HepG2 (cell line): Measurements from ENCODE around the gene RPAP2. TPM values are rescaled to one million over a fixed set of nuclear protein-coding genes. Genes with fewer than 3 reads are reported as not detected.

Experiments used
- ATAC-seq: fragments of 200-7000 bp; cut with Tn5 transposase; 3 replicates; pipeline ENCODE4 v1.9.1; 2020; ENCODE audit warnings: mild to moderate bottlenecking, moderate library complexity
- BruUV-seq: library from RNA; stranded (reverse); fragments of 400-500 nt; replicated peaks from 2 replicates; lab custom pipeline; 2021; lab: Mats Ljungman, UMichigan
- CTCF ChIA-PET: fragments of 300-600 bp; formaldehyde crosslinking; extraction: SDS; loops from one replicate; lab custom pipeline; 2021; ENCODE audit warnings: low total read pairs, inconsistent platforms, low intra/inter-chr PET ratio; lab: Yijun Ruan, JAX
- POLR2A ChIA-PET: fragments of 350-600 bp; sonication (Branson Sonifier 250); formaldehyde crosslinking; loops from one replicate; lab custom pipeline; 2020; ENCODE audit warnings: antibody characterized with exemption, inconsistent platforms; lab: Yijun Ruan, JAX
- DNase-seq: peaks from one replicate; pipeline ENCODE4 v3.0.0-alpha.2; 2015; ENCODE audit warnings: low spot score
- FAIRE-seq: peaks from 3 replicates; lab custom pipeline; 2011; peaks lifted over from hg19 to GRCh38; lab: Jason Lieb, UNC
- H2AFZ ChIP-seq: one replicate; pipeline ENCODE4 v1.6.1; 2011; ENCODE audit warnings: low read length, inconsistent platforms
- H3K27ac ChIP-seq: fragments of 300-600 bp; 3 replicates; pipeline ENCODE4 v1.8.0; 2011; ENCODE audit warnings: mixed run types, mild to moderate bottlenecking, mixed read lengths, low read length, inconsistent platforms; ENCODE audit not compliant: insufficient read depth; ENCODE audit errors: extremely low read length
- H3K27me3 ChIP-seq, 2 experiments: fragments of 200-600 bp in 1 of 2; 2 replicates in 1 of 2; 3 replicates in 1 of 2; pipeline versions ENCODE4 v1.6.0 to v1.8.0; 2011; ENCODE audit warnings: low read length in 2 of 2, mild to moderate bottlenecking in 2 of 2, moderate library complexity in 2 of 2, inconsistent platforms in 1 of 2; ENCODE audit not compliant: insufficient read depth in 2 of 2, control insufficient read depth in 1 of 2
- H3K36me3 ChIP-seq, 2 experiments: fragments of 200-600 bp in 1 of 2; replicated peaks in 1 of 2; 2 replicates in 1 of 2; 3 replicates in 1 of 2; pipeline versions ENCODE4 v1.5.1 to v1.8.0; 2011; ENCODE audit warnings: low read length in 2 of 2, inconsistent platforms in 1 of 2; ENCODE audit not compliant: insufficient read depth in 2 of 2, control insufficient read depth in 1 of 2
- H3K4me1 ChIP-seq: 2 replicates; pipeline ENCODE4 v1.5.1; 2012; ENCODE audit warnings: low read length, inconsistent platforms; ENCODE audit not compliant: insufficient read depth
- H3K4me2 ChIP-seq: 2 replicates; pipeline ENCODE4 v1.6.0; 2011; ENCODE audit warnings: low read depth, low read length, inconsistent platforms
- H3K4me3 ChIP-seq, 3 experiments: fragments of 200-600 bp in 1 of 3; sonication (generic), shearing (Covaris generic) in 1 of 3; replicated peaks in 1 of 3; 2 replicates each; pipeline ENCODE4 v1.5.1; 2011 to 2016; ENCODE audit warnings: low read length in 3 of 3, inconsistent platforms in 2 of 3, low read depth in 2 of 3, mild to moderate bottlenecking in 2 of 3, control low read depth in 1 of 3, mixed read lengths in 1 of 3; ENCODE audit not compliant: insufficient read depth in 1 of 3
- H3K79me2 ChIP-seq: one replicate; pipeline ENCODE4 v1.6.1; 2011; ENCODE audit warnings: low read length, inconsistent platforms; ENCODE audit not compliant: insufficient read depth
- H3K9ac ChIP-seq: 2 replicates; pipeline ENCODE4 v1.6.0; 2011; ENCODE audit warnings: mild to moderate bottlenecking, low read depth, low read length, inconsistent platforms; ENCODE audit not compliant: insufficient read depth
- H3K9me3 ChIP-seq: 2 replicates; pipeline ENCODE4 v1.5.1; 2012; ENCODE audit warnings: mild to moderate bottlenecking, low read length
- H4K20me1 ChIP-seq: 2 replicates; pipeline ENCODE4 v1.6.0; 2011; ENCODE audit warnings: inconsistent platforms, mild to moderate bottlenecking, low read length, moderate library complexity; ENCODE audit not compliant: insufficient read depth
- KDM2A ChIP-seq: sonication (generic); formaldehyde crosslinking; IDR thresholded peaks from 2 replicates; pipeline ENCODE4 v1.4.0; 2020; ENCODE audit warnings: low read depth, missing genetic modification reagents, borderline replicate concordance
- NFIC ChIP-seq: IDR thresholded peaks from 2 replicates; pipeline ENCODE4 v1.6.1; 2012; ENCODE audit warnings: mild to moderate bottlenecking, low read length, inconsistent platforms
- TARDBP ChIP-seq: sonication (generic); formaldehyde crosslinking; IDR thresholded peaks from 2 replicates; pipeline ENCODE4 v1.8.0; 2022; ENCODE audit warnings: mild to moderate bottlenecking, missing genetic modification reagents
- ZNF20 ChIP-seq: sonication (generic); formaldehyde crosslinking; IDR thresholded peaks from 2 replicates; pipeline ENCODE4 v1.4.0; 2020; ENCODE audit warnings: mild to moderate bottlenecking, moderate library complexity, missing genetic modification reagents
- ZNF567 ChIP-seq: sonication (generic); formaldehyde crosslinking; IDR thresholded peaks from 2 replicates; pipeline ENCODE4 v1.8.1; 2023; ENCODE audit warnings: mild to moderate bottlenecking, missing genetic modification reagents, borderline replicate concordance
- WGBS: methylation state at CpG from one replicate; pipeline ENCODE4 v1.1.6; 2017; ENCODE audit warnings: low lambda C conversion rate; 5-methylcytosine and 5-hydroxymethylcytosine counted together
- in situ Hi-C: cut with HindIII; loops from 2 replicates; pipeline ENCODE4 v1.10.0; 2017; ENCODE audit warnings: low pct_unique_long_range_greater_than_20kb; ENCODE audit not compliant: extremely low pct_ligation_motif_present
- intact Hi-C: fragments of 100-400 bp; cut with micrococcal nuclease; formaldehyde crosslinking; loops from one replicate; pipeline ENCODE4 v1.10.0; 2022; ENCODE audit not compliant: unreplicated experiment
- polyA plus RNA-seq, 8 experiments: library from polyadenylated mRNA; depleted of rRNA in 3 of 8; stranded (reverse) in 7 of 8; unstranded in 1 of 8; fragments of >200 nt; fragmentation: Illumina TruSeq in 4 of 8; extraction: Trizol in 4 of 8; gene quantifications; 2 replicates each; pipeline versions ENCODE4 v1.2.1 to v1.2.3, GENCODE V29; 2011 to 2016; ENCODE audit warnings: low read depth in 4 of 8, missing spikeins in 1 of 8, mixed read lengths in 1 of 8; ENCODE audit not compliant: insufficient read depth in 1 of 8
- total RNA-seq, 5 experiments: library from RNA; depleted of rRNA; stranded (reverse); fragments of >200 nt; fragmentation: Illumina TruSeq; extraction: Trizol; gene quantifications; 2 replicates each; pipeline ENCODE4 v1.2.3, GENCODE V29; 2016; ENCODE audit warnings: low read depth in 1 of 5
- TF ChIP-seq, protein P1 (sequence below): sonication (generic); formaldehyde crosslinking; IDR thresholded peaks from 2 replicates; pipeline ENCODE4; 2020; ENCODE audit warnings: missing genetic modification reagents, mild to moderate bottlenecking, borderline replicate concordance
- TF ChIP-seq, protein P2 (sequence below): sonication (generic); formaldehyde crosslinking; IDR thresholded peaks from one replicate; pipeline ENCODE4 v1.5.1; 2020; ENCODE audit warnings: mild to moderate bottlenecking, missing genetic modification reagents; ENCODE audit errors: not compliant biosample characterization

The RPAP2 gene
- total and polyA plus RNA-seq, 2 of the 13 experiments (the other 11 are each of a cell fraction or from before 2014, with no cell fraction given), result 10.0 to 34.8 TPM

DNA sequence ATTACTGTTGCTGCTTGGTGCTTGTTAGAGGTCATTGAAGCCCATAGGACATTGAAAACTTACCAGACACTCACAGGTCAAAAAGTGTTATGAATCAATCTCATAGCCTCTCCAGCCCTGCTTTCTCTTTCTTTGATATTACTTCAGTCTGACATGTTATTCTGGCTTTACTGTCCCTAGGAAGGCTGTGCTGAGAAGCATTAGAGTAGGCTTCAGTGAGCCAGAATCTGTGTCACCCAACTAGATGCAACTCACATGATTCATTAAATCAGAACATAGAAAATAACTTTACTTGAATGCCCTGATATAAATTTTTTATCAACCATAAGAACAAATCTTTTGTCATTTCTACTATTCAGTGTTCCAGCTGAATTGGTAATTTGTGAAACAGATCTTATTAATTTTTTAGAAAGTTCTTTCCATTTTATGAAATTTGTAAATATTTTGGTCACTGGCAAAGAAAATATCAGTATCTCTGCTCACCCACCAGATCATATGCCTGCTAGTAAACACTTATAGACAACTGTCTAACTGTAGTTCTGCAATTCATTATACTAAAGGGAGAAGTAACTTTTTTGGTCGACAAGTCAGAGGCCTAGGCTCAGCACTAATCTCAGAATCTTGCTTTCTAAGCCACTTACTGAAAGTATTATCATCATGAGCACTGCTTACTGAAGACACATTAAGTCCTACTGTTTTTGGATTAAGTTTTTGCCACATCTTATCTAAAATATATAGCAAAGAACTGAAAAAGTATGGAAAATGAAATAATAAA lies 48.2 kb downstream of the RPAP2 start (continued):
- TF ChIP-seq ZNF567 (CRISPR knock-in tag), result no peak

DNA sequence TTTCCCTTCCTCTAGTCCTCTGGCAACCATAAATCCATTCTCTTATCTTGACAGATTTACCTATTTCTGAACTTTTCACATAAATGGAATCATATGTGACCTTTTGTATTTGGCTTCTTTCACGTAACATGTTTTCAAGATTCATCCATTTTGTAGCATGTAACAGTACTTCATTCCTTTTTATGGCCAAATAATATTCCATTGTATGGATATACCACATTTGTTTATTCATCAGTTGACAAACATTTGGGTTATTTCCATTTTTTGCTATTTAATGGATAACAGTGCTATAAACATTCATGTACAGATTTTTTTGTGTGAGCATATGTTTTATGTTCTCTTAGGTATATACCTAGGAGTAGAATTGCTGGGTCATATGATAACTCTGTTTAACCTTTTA lies 54.0 kb downstream of the RPAP2 start:
- H4K20me1 ChIP-seq, result no peaks in the 10 kb centered on the region
- DNase-seq, result no peak
- CTCF ChIA-PET, result no interaction called here
- peaks cover 4 to 19% of the 10 kb centered on the region in 2 experiments; a peak in 4 of 5 replicates for H3K36me3 ChIP-seq
- no peaks in the 10 kb centered on the region for H3K79me2 ChIP-seq
- WGBS, result 98% methylated on average over 1 of the region's 1 CpG
- no peak for FAIRE-seq
- no peaks in the 10 kb centered on the region for H3K9me3 ChIP-seq
- TF ChIP-seq, protein P1, sequence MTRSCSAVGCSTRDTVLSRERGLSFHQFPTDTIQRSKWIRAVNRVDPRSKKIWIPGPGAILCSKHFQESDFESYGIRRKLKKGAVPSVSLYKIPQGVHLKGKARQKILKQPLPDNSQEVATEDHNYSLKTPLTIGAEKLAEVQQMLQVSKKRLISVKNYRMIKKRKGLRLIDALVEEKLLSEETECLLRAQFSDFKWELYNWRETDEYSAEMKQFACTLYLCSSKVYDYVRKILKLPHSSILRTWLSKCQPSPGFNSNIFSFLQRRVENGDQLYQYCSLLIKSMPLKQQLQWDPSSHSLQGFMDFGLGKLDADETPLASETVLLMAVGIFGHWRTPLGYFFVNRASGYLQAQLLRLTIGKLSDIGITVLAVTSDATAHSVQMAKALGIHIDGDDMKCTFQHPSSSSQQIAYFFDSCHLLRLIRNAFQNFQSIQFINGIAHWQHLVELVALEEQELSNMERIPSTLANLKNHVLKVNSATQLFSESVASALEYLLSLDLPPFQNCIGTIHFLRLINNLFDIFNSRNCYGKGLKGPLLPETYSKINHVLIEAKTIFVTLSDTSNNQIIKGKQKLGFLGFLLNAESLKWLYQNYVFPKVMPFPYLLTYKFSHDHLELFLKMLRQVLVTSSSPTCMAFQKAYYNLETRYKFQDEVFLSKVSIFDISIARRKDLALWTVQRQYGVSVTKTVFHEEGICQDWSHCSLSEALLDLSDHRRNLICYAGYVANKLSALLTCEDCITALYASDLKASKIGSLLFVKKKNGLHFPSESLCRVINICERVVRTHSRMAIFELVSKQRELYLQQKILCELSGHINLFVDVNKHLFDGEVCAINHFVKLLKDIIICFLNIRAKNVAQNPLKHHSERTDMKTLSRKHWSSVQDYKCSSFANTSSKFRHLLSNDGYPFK (CRISPR knock-in tag), result no peak
- TF ChIP-seq, protein P2, sequence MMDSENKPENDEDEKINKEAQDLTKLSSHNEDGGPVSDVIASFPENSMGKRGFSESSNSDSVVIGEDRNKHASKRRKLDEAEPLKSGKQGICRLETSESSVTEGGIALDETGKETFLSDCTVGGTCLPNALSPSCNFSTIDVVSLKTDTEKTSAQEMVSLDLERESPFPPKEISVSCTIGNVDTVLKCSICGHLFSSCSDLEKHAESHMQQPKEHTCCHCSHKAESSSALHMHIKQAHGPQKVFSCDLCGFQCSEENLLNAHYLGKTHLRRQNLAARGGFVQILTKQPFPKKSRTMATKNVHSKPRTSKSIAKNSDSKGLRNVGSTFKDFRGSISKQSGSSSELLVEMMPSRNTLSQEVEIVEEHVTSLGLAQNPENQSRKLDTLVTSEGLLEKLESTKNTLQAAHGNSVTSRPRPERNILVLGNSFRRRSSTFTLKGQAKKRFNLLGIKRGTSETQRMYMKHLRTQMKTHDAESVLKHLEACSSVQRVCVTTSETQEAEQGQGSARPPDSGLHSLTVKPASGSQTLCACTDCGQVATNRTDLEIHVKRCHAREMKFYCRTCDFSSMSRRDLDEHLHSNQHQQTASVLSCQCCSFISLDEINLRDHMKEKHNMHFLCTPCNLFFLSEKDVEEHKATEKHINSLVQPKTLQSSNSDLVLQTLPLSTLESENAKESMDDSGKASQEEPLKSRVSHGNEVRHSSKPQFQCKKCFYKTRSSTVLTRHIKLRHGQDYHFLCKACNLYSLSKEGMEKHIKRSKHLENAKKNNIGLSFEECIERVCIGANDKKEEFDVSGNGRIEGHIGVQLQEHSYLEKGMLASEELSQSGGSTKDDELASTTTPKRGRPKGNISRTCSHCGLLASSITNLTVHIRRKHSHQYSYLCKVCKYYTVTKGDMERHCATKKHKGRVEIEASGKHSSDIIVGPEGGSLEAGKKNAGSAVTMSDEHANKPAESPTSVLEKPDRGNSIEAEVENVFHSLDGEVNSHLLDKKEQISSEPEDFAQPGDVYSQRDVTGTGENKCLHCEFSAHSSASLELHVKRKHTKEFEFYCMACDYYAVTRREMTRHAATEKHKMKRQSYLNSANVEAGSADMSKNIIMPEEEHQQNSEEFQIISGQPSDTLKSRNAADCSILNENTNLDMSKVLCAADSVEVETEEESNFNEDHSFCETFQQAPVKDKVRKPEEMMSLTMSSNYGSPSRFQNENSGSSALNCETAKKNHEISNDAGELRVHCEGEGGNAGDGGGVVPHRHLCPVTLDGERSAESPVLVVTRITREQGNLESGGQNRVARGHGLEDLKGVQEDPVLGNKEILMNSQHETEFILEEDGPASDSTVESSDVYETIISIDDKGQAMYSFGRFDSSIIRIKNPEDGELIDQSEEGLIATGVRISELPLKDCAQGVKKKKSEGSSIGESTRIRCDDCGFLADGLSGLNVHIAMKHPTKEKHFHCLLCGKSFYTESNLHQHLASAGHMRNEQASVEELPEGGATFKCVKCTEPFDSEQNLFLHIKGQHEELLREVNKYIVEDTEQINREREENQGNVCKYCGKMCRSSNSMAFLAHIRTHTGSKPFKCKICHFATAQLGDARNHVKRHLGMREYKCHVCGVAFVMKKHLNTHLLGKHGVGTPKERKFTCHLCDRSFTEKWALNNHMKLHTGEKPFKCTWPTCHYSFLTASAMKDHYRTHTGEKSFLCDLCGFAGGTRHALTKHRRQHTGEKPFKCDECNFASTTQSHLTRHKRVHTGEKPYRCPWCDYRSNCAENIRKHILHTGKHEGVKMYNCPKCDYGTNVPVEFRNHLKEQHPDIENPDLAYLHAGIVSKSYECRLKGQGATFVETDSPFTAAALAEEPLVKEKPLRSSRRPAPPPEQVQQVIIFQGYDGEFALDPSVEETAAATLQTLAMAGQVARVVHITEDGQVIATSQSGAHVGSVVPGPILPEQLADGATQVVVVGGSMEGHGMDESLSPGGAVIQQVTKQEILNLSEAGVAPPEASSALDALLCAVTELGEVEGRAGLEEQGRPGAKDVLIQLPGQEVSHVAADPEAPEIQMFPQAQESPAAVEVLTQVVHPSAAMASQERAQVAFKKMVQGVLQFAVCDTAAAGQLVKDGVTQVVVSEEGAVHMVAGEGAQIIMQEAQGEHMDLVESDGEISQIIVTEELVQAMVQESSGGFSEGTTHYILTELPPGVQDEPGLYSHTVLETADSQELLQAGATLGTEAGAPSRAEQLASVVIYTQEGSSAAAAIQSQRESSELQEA (CRISPR knock-in tag), result no peak
- TF ChIP-seq KDM2A (CRISPR knock-in tag), result no peak
- no peak for TF ChIP-seq NFIC
- TF ChIP-seq TARDBP (CRISPR knock-in tag), result no peak
- no peak for TF ChIP-seq ZNF20 (CRISPR knock-in tag)
- no peaks in the 10 kb centered on the region for H3K4me1 ChIP-seq
- ATAC-seq, result no peak
- H3K27me3 ChIP-seq, result no peaks in the 10 kb centered on the region
- no peak overlapping the region for H3K4me3 ChIP-seq
- H3K27ac ChIP-seq, result no peak overlapping the region
- intact Hi-C loops (no loop called here), in situ Hi-C loops (no loop called here)
- POLR2A ChIA-PET, result no interaction called here
- BruUV-seq, result no TSS peak
- no peak overlapping the region for H3K9ac ChIP-seq
- no peak overlapping the region for H2AFZ ChIP-seq
- no peak overlapping the region for H3K4me2 ChIP-seq
